NCI-H1048 (cell line): ENCODE data around the gene NSD2.
"Not testable (repeated sequence)": the region's sequence is repeated elsewhere in the genome, so short reads cannot be mapped to it uniquely, and the experiment has no call there.

Experiments used
- DNase-seq: peaks from one replicate; lab custom pipeline; 2025; lab: John Stamatoyannopoulos, UW

The NSD2 gene

GRCh38 chr4:1842339-1842895, 28.8 kb upstream of the NSD2 start:
- no peak for DNase-seq

GRCh38 chr4:1842993-1843448, 28.2 kb upstream of the NSD2 start:
- no peak for DNase-seq

- DNase-seq: no peak
These were observed 27.3 kb upstream of the NSD2 start for GRCh38 chr4:1843852-1844251.

GRCh38 chr4:1844618-1845017, 26.6 kb upstream of the NSD2 start:
- DNase-seq: not testable (repeated sequence)

- no peak for DNase-seq
These were observed 24.6 kb upstream of the NSD2 start for GRCh38 chr4:1846580-1846979.

GRCh38 chr4:1850276-1850675, 20.9 kb upstream of the NSD2 start:
- DNase-seq: no peak

GRCh38 chr4:1851160-1851559, 20.0 kb upstream of the NSD2 start:
- DNase-seq: no peak

GRCh38 chr4:1851575-1852410, 19.4 kb upstream of the NSD2 start:
- DNase-seq: no peak

- DNase-seq: no peak
These were observed 18.1 kb upstream of the NSD2 start for GRCh38 chr4:1852904-1853623.

GRCh38 chr4:1854752-1855151, 16.4 kb upstream of the NSD2 start:
- no peak for DNase-seq

- DNase-seq: no peak
These were observed 15.7 kb upstream of the NSD2 start for GRCh38 chr4:1855333-1856070.

- DNase-seq: peak; percentile 87
These were observed 14.9 kb upstream of the NSD2 start, which contains the start of gene LETM1 for GRCh38 chr4:1856071-1856942. TSS of gene LETM1 (minus strand) at chr4:1856156. CDS start at chr4:1855950, 206 bp downstream.

- no peak for DNase-seq
These were observed 14.1 kb upstream of the NSD2 start for GRCh38 chr4:1856943-1857699.

- no peak for DNase-seq
These were observed 13.3 kb upstream of the NSD2 start for GRCh38 chr4:1857931-1858330.

- no peak for DNase-seq
These were observed 11.8 kb upstream of the NSD2 start for GRCh38 chr4:1859389-1859753.

GRCh38 chr4:1862055-1862911, 8.9 kb upstream of the NSD2 start:
- DNase-seq: no peak

- DNase-seq: no peak
These were observed 8.3 kb upstream of the NSD2 start for GRCh38 chr4:1862961-1863296.

- DNase-seq: no peak
These were observed 7.7 kb upstream of the NSD2 start for GRCh38 chr4:1863297-1864033.
